Measurements from ENCODE around the gene YPEL2. TPM values are rescaled to one million over a fixed set of nuclear protein-coding genes. Genes with fewer than 3 reads are reported as not detected.

YPEL2 gene
- polyA plus RNA-seq, 1 of the 3 experiments (the other 2 are of a cell fraction), result 3.2 TPM

- TF ChIP-seq MAX (IDR thresholded peaks at IDR 0.05; ENCODE audit: low read depth) (no peak), GABPA (IDR thresholded peaks at IDR 0.05; ENCODE audit: low read depth) (no peak)
Measured at GRCh38 chr17:59400858-59401257, 69.4 kb downstream of the YPEL2 start (continued).

DNA sequence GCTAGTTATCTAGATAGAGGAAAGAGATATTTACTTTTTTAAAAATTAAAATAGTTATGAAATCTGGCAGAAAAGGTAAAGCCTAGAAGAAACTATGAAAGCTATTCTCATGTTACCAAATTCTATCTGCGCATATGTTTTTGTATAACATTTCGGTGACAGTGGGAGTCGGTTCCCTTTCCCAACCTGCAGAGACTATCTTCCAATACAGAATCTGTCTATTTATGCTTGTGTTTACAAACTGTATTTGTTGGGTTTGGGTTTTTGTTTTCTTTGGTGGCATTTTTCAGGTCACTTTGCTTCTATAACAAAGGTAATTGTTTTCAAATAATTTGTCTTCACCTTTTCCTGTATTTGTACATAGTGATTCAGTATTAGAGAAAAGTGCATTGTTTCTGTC lies 69.8 kb downstream of the YPEL2 start:
- Histone ChIP-seq H3K79me2 (ENCODE audit: insufficient read depth) (no peaks in the 10 kb centered on the region), H3K9me2 (no peaks in the 10 kb centered on the region), H2AFZ (ENCODE audit: low read depth) (no peak overlapping the region), H3K27me3 (ENCODE audit: insufficient read depth) (no peaks in the 10 kb centered on the region), H3K27ac (ENCODE audit: low read depth in 2 of 2, low read length in 1 of 2) (peak overlapping the region; percentile 1 to 91; a peak in 2 of 4 replicates), H3K36me3 (replicated peaks in 1 of 2; ENCODE audit: control insufficient read depth in 1 of 2, insufficient read depth in 2 of 2, low read length in 1 of 2) (peaks cover 0 to 9% of the 10 kb centered on the region in 2 experiments), H3F3A (replicated peaks; ENCODE audit: insufficient read depth) (peaks cover 2% of the 10 kb centered on the region), H3K9me3 (no peaks in the 10 kb centered on the region), H3K4me2 (no peak overlapping the region), H3K4me3 (ENCODE audit: low read depth in 2 of 2, low read length in 1 of 2) (no peak overlapping the region), H3K9ac (no peak overlapping the region), H3K4me1 (ENCODE audit: control insufficient read depth in 1 of 2, insufficient read depth in 2 of 2, low read depth in 1 of 2, low read length in 1 of 2) (peaks cover 5 to 42% of the 10 kb centered on the region in 2 experiments; a peak in 2 of 4 replicates), H4K20me1 (ENCODE audit: insufficient read depth) (no peaks in the 10 kb centered on the region)
- DNase-seq, result no peak
- 91% methylated on average over 3 of the region's 3 CpGs for WGBS (ENCODE audit: low lambda C conversion rate)
- ChIA-PET CTCF (interaction anchor here (0.6 to 6.5 kb wide), 9 partner anchors 16 to 288 kb away, joined by 3 to 38 read pairs (median 5); no protein-coding TSS in a partner anchor), POLR2A (interaction anchor here (2.1 kb wide), 1 partner anchor 24 kb away, joined by 7 read pairs; no protein-coding TSS in a partner anchor)
- no peak for TF ChIP-seq FOXM1 (IDR thresholded peaks at IDR 0.05; ENCODE audit: low read depth)
- TF ChIP-seq USF2 (IDR thresholded peaks at IDR 0.05; ENCODE audit: borderline replicate concordance, low read depth, low read length), result no peak
- TF ChIP-seq EZH2phosphoT487 (IDR thresholded peaks at IDR 0.05; ENCODE audit: borderline replicate concordance, low read depth), result no peak
- TF ChIP-seq MAX (IDR thresholded peaks at IDR 0.05; ENCODE audit: low read depth), result no peak
- no peak for TF ChIP-seq RAD21 (IDR thresholded peaks at IDR 0.05; ENCODE audit: low read length)
- TF ChIP-seq EP300 (IDR thresholded peaks at IDR 0.05; ENCODE audit: borderline replicate concordance in 1 of 2, low read depth in 1 of 2, low read length in 1 of 2), result no peak
- TF ChIP-seq FOSL2 (IDR thresholded peaks at IDR 0.05; ENCODE audit: borderline replicate concordance, low read depth), result no peak
- TF ChIP-seq CTCF (IDR thresholded peaks at IDR 0.05), result no peak
- no peak for TF ChIP-seq ELF1 (IDR thresholded peaks at IDR 0.05)
- TF ChIP-seq POLR2AphosphoS5 (IDR thresholded peaks at IDR 0.05; ENCODE audit: low read depth, low read length), result no peak
- TF ChIP-seq SMC3 (IDR thresholded peaks at IDR 0.05; ENCODE audit: low read depth, low read length), result no peak
- no peak for TF ChIP-seq RXRA (IDR thresholded peaks at IDR 0.05; ENCODE audit: borderline replicate concordance, low read depth)
- TF ChIP-seq, protein P1, sequence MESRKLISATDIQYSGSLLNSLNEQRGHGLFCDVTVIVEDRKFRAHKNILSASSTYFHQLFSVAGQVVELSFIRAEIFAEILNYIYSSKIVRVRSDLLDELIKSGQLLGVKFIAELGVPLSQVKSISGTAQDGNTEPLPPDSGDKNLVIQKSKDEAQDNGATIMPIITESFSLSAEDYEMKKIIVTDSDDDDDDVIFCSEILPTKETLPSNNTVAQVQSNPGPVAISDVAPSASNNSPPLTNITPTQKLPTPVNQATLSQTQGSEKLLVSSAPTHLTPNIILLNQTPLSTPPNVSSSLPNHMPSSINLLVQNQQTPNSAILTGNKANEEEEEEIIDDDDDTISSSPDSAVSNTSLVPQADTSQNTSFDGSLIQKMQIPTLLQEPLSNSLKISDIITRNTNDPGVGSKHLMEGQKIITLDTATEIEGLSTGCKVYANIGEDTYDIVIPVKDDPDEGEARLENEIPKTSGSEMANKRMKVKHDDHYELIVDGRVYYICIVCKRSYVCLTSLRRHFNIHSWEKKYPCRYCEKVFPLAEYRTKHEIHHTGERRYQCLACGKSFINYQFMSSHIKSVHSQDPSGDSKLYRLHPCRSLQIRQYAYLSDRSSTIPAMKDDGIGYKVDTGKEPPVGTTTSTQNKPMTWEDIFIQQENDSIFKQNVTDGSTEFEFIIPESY (IDR thresholded peaks at IDR 0.05; ENCODE audit: borderline replicate concordance, low read depth), result no peak
- TF ChIP-seq MEF2A (IDR thresholded peaks at IDR 0.05; ENCODE audit: borderline replicate concordance, low read depth), result no peak
- TF ChIP-seq FOXJ3 (CRISPR knock-in tag; IDR thresholded peaks at IDR 0.05), result no peak
- TF ChIP-seq RFX5 (IDR thresholded peaks at IDR 0.05; ENCODE audit: low read length), result no peak
- TF ChIP-seq YY1 (IDR thresholded peaks at IDR 0.05; ENCODE audit: low read depth), result no peak
- TF ChIP-seq, protein P2, sequence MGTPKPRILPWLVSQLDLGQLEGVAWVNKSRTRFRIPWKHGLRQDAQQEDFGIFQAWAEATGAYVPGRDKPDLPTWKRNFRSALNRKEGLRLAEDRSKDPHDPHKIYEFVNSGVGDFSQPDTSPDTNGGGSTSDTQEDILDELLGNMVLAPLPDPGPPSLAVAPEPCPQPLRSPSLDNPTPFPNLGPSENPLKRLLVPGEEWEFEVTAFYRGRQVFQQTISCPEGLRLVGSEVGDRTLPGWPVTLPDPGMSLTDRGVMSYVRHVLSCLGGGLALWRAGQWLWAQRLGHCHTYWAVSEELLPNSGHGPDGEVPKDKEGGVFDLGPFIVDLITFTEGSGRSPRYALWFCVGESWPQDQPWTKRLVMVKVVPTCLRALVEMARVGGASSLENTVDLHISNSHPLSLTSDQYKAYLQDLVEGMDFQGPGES (IDR thresholded peaks at IDR 0.05; ENCODE audit: low read depth, low read length), result no peak
- TF ChIP-seq, protein P3, sequence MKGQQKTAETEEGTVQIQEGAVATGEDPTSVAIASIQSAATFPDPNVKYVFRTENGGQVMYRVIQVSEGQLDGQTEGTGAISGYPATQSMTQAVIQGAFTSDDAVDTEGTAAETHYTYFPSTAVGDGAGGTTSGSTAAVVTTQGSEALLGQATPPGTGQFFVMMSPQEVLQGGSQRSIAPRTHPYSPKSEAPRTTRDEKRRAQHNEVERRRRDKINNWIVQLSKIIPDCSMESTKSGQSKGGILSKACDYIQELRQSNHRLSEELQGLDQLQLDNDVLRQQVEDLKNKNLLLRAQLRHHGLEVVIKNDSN (IDR thresholded peaks at IDR 0.05; ENCODE audit: borderline replicate concordance, low read depth), result no peak

All from SK-N-SH (cell line).